ENCODE results near the gene TRIM59.

Gene TRIM59

DNA sequence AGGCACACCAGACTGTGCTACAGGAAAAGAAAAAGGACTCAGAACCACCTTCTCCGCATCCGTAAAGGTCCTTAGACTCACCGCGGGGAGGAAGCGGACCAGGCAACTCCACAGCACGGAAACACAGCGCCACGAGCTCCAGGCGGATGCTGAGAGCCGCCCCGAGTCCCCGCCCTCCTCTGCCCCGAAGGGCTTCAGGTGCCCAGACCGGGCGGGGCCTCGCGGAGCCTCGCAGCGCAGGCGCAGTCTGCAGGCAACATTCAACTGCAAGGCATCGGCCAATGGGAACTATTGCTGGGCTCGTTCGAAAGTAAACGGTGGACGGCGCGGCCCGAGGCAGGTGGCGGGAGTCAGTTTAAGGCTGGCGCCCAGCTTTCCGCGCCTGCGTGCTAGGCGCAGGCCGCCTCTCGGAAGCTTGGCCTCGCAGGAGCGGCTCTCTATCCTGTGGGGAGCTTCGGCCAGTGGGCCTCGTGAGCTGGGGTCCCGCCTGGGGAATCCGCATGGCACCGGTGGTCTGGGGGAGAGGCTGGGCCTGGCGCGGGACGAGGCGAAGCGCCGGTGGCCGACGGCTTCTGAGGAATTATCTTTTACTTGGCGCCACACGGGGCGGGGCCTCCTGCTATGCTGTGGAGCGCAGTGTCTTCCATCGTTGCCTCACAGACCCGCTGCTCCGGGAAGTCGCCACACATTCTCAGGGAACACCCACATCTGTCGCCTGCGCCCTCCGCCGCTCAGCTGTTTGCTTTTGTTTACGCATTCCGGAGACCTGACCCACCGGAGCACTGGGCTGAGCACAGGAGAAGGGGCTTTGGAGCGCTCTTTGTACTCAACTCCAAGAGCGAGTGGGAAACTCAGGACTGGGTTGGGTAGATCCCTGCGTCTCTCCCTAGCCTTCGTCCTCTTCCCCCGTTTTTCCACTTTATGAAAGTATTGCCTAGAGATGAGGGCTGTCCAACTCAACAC lies at the start of gene TRIM59:
Gene TRIM59 (minus strand): TSS at position 151 of the 963 bp plus-strand sequence. CDS start 10,603 bp downstream, outside the sequence.
- H3K9me3 ChIP-seq (ENCODE audit: control insufficient read depth in 5 of 5, low read length in 5 of 5) = peaks cover 0 to 7% (median 0%) of the 10 kb centered on the region in 5 donors
- no peaks in the 10 kb centered on the region for H3K36me3 ChIP-seq (ENCODE audit: control insufficient read depth in 5 of 5, insufficient read depth in 5 of 5, low read length in 5 of 5)
- H3K4me3 ChIP-seq (ENCODE audit: low read depth in 1 of 5, low read length in 5 of 5) = peak within 1 kb of the TSS; percentile 49 to 77 (median 66)
- H3K4me1 ChIP-seq (ENCODE audit: control insufficient read depth in 5 of 5, insufficient read depth in 5 of 5, low read length in 5 of 5) = peaks cover 0 to 16% (median 13%) of the 10 kb centered on the region in 5 donors
- peaks cover 6 to 19% (median 14%) of the 10 kb centered on the region in 5 donors for H3K27me3 ChIP-seq (ENCODE audit: control insufficient read depth in 5 of 5, insufficient read depth in 4 of 5, low read length in 5 of 5)
- H3K27ac ChIP-seq (ENCODE audit: low read depth, low read length) = no peak within 1 kb of the TSS
- peak within 1 kb of the TSS in 1 of 5 donors; percentile 6 for H3K9ac ChIP-seq (ENCODE audit: low read length in 5 of 5)

GRCh38 chr3:160498202-160498601 lies 48.6 kb upstream of the TRIM59 start:
- H3K4me3 ChIP-seq (ENCODE audit: low read depth in 1 of 5, low read length in 5 of 5) = no peak overlapping the region
- no peak overlapping the region for H3K9ac ChIP-seq (ENCODE audit: low read length in 5 of 5)
- H3K36me3 ChIP-seq (ENCODE audit: control insufficient read depth in 5 of 5, insufficient read depth in 5 of 5, low read length in 5 of 5) = peaks cover 18 to 41% (median 32%) of the 10 kb centered on the region in 5 donors
- no peak overlapping the region for H3K27ac ChIP-seq (ENCODE audit: low read depth, low read length)
- no peaks in the 10 kb centered on the region for H3K9me3 ChIP-seq (ENCODE audit: control insufficient read depth in 5 of 5, low read length in 5 of 5)
- H3K4me1 ChIP-seq (ENCODE audit: control insufficient read depth in 5 of 5, insufficient read depth in 5 of 5, low read length in 5 of 5) = no peaks in the 10 kb centered on the region
- no peaks in the 10 kb centered on the region for H3K27me3 ChIP-seq (ENCODE audit: control insufficient read depth in 5 of 5, insufficient read depth in 4 of 5, low read length in 5 of 5)

- Histone ChIP-seq H3K9ac (ENCODE audit: low read length in 5 of 5) (no peak overlapping the region), H3K9me3 (ENCODE audit: control insufficient read depth in 5 of 5, low read length in 5 of 5) (peaks cover 0 to 4% (median 0%) of the 10 kb centered on the region in 5 donors), H3K4me3 (ENCODE audit: low read depth in 1 of 5, low read length in 5 of 5) (no peak overlapping the region), H3K4me1 (ENCODE audit: control insufficient read depth in 5 of 5, insufficient read depth in 5 of 5, low read length in 5 of 5) (peaks cover 0 to 4% (median 0%) of the 10 kb centered on the region in 5 donors), H3K27ac (ENCODE audit: low read depth, low read length) (no peak overlapping the region), H3K27me3 (ENCODE audit: control insufficient read depth in 5 of 5, insufficient read depth in 4 of 5, low read length in 5 of 5) (no peaks in the 10 kb centered on the region), H3K36me3 (ENCODE audit: control insufficient read depth in 5 of 5, insufficient read depth in 5 of 5, low read length in 5 of 5) (no peaks in the 10 kb centered on the region)
Observed at GRCh38 chr3:160490166-160490565, 40.6 kb upstream of the TRIM59 start.

- Histone ChIP-seq H3K27ac (ENCODE audit: low read depth, low read length) (no peak overlapping the region), H3K4me1 (ENCODE audit: control insufficient read depth in 5 of 5, insufficient read depth in 5 of 5, low read length in 5 of 5) (peaks cover 0 to 12% (median 3%) of the 10 kb centered on the region in 5 donors), H3K9me3 (ENCODE audit: control insufficient read depth in 5 of 5, low read length in 5 of 5) (peaks cover 0 to 4% (median 0%) of the 10 kb centered on the region in 5 donors), H3K36me3 (ENCODE audit: control insufficient read depth in 5 of 5, insufficient read depth in 5 of 5, low read length in 5 of 5) (no peaks in the 10 kb centered on the region), H3K4me3 (ENCODE audit: low read depth in 1 of 5, low read length in 5 of 5) (no peak overlapping the region), H3K9ac (ENCODE audit: low read length in 5 of 5) (no peak overlapping the region), H3K27me3 (ENCODE audit: control insufficient read depth in 5 of 5, insufficient read depth in 4 of 5, low read length in 5 of 5) (no peaks in the 10 kb centered on the region)
Observed at GRCh38 chr3:160486459-160486869, 36.9 kb upstream of the TRIM59 start.

DNA sequence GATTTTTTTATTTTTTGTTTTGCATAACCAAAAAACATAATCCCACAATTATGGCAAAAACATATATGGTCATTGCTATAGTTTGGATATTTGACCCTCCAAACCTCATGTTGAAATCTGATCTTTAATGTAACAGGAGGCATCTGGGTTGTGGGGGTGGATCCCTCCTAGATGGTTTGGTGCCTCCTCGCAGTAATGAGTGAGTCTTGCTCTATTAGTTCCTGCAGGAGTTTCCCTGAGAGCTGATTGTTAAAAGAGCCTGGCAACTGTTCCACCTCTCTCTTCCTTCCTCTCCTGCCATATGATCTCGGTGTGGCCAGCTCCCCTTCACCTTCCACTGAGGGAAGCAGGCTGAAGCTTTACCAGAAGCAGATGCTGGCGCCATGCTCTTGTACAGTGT lies 33.2 kb upstream of the TRIM59 start:
- Histone ChIP-seq H3K36me3 (ENCODE audit: control insufficient read depth in 5 of 5, insufficient read depth in 5 of 5, low read length in 5 of 5) (no peaks in the 10 kb centered on the region), H3K4me3 (ENCODE audit: low read depth in 1 of 5, low read length in 5 of 5) (no peak overlapping the region), H3K27ac (ENCODE audit: low read depth, low read length) (no peak overlapping the region), H3K4me1 (ENCODE audit: control insufficient read depth in 5 of 5, insufficient read depth in 5 of 5, low read length in 5 of 5) (peaks cover 0 to 12% (median 3%) of the 10 kb centered on the region in 5 donors), H3K9ac (ENCODE audit: low read length in 5 of 5) (no peak overlapping the region), H3K9me3 (ENCODE audit: control insufficient read depth in 5 of 5, low read length in 5 of 5) (no peaks in the 10 kb centered on the region), H3K27me3 (ENCODE audit: control insufficient read depth in 5 of 5, insufficient read depth in 4 of 5, low read length in 5 of 5) (no peaks in the 10 kb centered on the region)

DNA sequence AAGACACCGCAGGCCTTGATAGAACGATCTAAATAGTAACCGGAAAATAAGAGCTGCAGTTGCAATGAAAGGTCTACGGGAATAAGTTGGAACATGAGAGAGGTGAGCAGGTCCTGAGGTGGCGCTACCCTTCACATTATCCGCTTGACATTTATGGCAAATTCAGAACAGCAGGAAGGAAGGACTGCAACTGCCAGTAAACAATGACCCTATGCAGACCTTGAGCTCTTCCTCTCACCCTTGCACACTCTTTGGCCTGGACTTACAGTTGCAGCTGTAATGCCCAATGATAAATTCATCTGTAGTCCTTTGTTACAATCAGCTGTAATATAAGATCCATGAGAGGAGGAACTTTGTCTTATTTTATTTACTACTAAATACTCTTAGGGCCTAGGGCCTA lies 32.3 kb upstream of the TRIM59 start:
- no peak overlapping the region for H3K27ac ChIP-seq (ENCODE audit: low read depth, low read length)
- H3K4me3 ChIP-seq (ENCODE audit: low read depth in 1 of 5, low read length in 5 of 5) = no peak overlapping the region
- no peak overlapping the region for H3K9ac ChIP-seq (ENCODE audit: low read length in 5 of 5)
- H3K27me3 ChIP-seq (ENCODE audit: control insufficient read depth in 5 of 5, insufficient read depth in 4 of 5, low read length in 5 of 5) = no peaks in the 10 kb centered on the region
- no peaks in the 10 kb centered on the region for H3K9me3 ChIP-seq (ENCODE audit: control insufficient read depth in 5 of 5, low read length in 5 of 5)
- H3K4me1 ChIP-seq (ENCODE audit: control insufficient read depth in 5 of 5, insufficient read depth in 5 of 5, low read length in 5 of 5) = peaks cover 0 to 12% (median 3%) of the 10 kb centered on the region in 5 donors
- H3K36me3 ChIP-seq (ENCODE audit: control insufficient read depth in 5 of 5, insufficient read depth in 5 of 5, low read length in 5 of 5) = no peaks in the 10 kb centered on the region

DNA sequence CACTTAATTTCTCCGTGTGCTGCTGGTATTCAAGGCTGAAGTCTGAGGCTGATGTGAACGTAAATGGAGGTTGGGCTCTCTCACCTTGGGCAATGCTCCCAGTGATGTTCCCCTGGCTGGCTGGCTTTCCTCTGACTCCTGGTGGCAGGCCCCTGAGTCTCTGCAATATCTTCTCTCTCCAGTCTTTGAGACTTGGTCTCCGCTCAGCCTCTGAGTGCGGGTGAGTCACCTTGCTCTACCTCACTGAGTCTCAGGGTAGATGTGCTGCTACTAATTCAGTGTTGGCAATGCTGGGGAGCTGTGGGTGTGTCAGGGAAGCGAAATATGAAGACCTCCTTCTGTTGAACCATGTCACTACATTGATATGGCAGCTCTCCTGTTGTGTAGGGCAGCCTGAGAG lies 31.3 kb upstream of the TRIM59 start:
- Histone ChIP-seq H3K4me1 (ENCODE audit: control insufficient read depth in 5 of 5, insufficient read depth in 5 of 5, low read length in 5 of 5) (peaks cover 0 to 12% (median 0%) of the 10 kb centered on the region in 5 donors), H3K9ac (ENCODE audit: low read length in 5 of 5) (no peak overlapping the region), H3K27me3 (ENCODE audit: control insufficient read depth in 5 of 5, insufficient read depth in 4 of 5, low read length in 5 of 5) (no peaks in the 10 kb centered on the region), H3K27ac (ENCODE audit: low read depth, low read length) (no peak overlapping the region), H3K4me3 (ENCODE audit: low read depth in 1 of 5, low read length in 5 of 5) (no peak overlapping the region), H3K36me3 (ENCODE audit: control insufficient read depth in 5 of 5, insufficient read depth in 5 of 5, low read length in 5 of 5) (no peaks in the 10 kb centered on the region), H3K9me3 (ENCODE audit: control insufficient read depth in 5 of 5, low read length in 5 of 5) (no peaks in the 10 kb centered on the region)

DNA sequence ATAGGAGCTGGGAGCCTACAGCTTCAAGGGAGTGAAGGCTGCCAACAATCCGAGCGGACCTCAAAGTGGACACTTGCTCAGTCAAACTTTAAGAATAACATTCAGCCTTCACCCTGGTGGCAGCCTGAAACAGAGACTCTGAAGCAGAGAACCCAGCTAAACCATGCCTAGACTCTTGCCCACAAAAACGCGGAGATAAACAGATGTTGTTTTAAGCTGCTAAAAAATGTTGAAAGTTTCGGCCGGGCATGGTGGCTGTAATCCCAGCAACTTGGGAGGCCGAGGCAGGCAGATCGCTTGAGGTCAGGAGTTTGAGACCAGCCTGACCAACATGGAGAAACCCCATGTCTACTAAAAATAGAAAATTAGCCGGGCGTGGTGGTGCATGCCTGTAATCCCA lies 29.8 kb upstream of the TRIM59 start:
- Histone ChIP-seq H3K27ac (ENCODE audit: low read depth, low read length) (no peak overlapping the region), H3K27me3 (ENCODE audit: control insufficient read depth in 5 of 5, insufficient read depth in 4 of 5, low read length in 5 of 5) (no peaks in the 10 kb centered on the region), H3K9me3 (ENCODE audit: control insufficient read depth in 5 of 5, low read length in 5 of 5) (no peaks in the 10 kb centered on the region), H3K36me3 (ENCODE audit: control insufficient read depth in 5 of 5, insufficient read depth in 5 of 5, low read length in 5 of 5) (no peaks in the 10 kb centered on the region), H3K4me3 (ENCODE audit: low read depth in 1 of 5, low read length in 5 of 5) (no peak overlapping the region), H3K9ac (ENCODE audit: low read length in 5 of 5) (no peak overlapping the region), H3K4me1 (ENCODE audit: control insufficient read depth in 5 of 5, insufficient read depth in 5 of 5, low read length in 5 of 5) (peaks cover 0 to 12% (median 0%) of the 10 kb centered on the region in 5 donors)

DNA sequence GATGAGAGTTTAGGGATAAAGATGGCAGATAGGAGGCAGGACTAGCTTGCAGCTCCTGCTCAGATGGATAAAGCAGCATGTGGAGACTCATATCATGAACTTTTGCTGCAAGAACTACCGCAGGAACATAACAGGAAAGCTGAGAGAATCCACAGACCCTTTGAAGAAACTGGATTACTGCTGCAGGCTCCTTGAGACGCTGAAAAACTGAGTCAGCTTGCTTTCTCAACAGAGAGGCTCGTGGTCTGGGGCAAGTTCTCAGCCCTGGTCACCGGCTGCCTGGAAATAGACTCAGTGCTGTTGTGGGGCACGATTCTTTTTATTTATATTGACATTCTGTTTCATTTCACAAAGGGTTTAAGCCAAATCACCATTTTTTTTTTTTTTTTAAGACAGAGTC lies 28.8 kb upstream of the TRIM59 start:
- Histone ChIP-seq H3K27me3 (ENCODE audit: control insufficient read depth in 5 of 5, insufficient read depth in 4 of 5, low read length in 5 of 5) (no peaks in the 10 kb centered on the region), H3K4me1 (ENCODE audit: control insufficient read depth in 5 of 5, insufficient read depth in 5 of 5, low read length in 5 of 5) (peaks cover 0 to 12% (median 0%) of the 10 kb centered on the region in 5 donors), H3K9me3 (ENCODE audit: control insufficient read depth in 5 of 5, low read length in 5 of 5) (no peaks in the 10 kb centered on the region), H3K36me3 (ENCODE audit: control insufficient read depth in 5 of 5, insufficient read depth in 5 of 5, low read length in 5 of 5) (no peaks in the 10 kb centered on the region), H3K9ac (ENCODE audit: low read length in 5 of 5) (no peak overlapping the region), H3K27ac (ENCODE audit: low read depth, low read length) (no peak overlapping the region), H3K4me3 (ENCODE audit: low read depth in 1 of 5, low read length in 5 of 5) (no peak overlapping the region)

DNA sequence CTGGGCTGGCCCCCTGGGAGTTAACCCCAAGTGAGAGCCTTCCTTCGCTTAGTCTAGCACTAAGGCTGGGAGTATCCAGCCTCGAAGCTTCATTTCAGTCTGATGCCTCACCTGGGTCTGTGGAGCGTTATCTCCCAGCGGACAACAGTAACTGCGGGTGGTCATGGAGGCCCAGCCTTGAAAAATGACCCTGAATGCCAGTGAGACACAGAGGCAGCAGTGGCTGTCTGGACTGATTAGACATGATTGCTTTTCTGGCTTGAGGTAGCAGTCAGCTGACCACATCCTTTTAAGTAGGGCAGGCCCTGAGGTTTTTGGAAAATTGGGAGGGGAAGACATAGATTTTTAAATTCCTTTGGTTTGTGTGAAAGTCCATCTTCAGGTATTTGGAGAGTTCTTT lies 28.2 kb upstream of the TRIM59 start:
- Histone ChIP-seq H3K9ac (ENCODE audit: low read length in 5 of 5) (no peak overlapping the region), H3K27ac (ENCODE audit: low read depth, low read length) (no peak overlapping the region), H3K4me1 (ENCODE audit: control insufficient read depth in 5 of 5, insufficient read depth in 5 of 5, low read length in 5 of 5) (peaks cover 0 to 10% (median 0%) of the 10 kb centered on the region in 5 donors), H3K27me3 (ENCODE audit: control insufficient read depth in 5 of 5, insufficient read depth in 4 of 5, low read length in 5 of 5) (no peaks in the 10 kb centered on the region), H3K9me3 (ENCODE audit: control insufficient read depth in 5 of 5, low read length in 5 of 5) (no peaks in the 10 kb centered on the region), H3K36me3 (ENCODE audit: control insufficient read depth in 5 of 5, insufficient read depth in 5 of 5, low read length in 5 of 5) (no peaks in the 10 kb centered on the region), H3K4me3 (ENCODE audit: low read depth in 1 of 5, low read length in 5 of 5) (no peak overlapping the region)

Measured in subcutaneous abdominal adipose tissue (tissue), 5 donors.